ENCODE results near the gene EFHB.

Gene EFHB

GRCh38 chr3:19932422-19932821, 1.6 kb downstream of the EFHB start:
- H4K91ac ChIP-seq (ENCODE audit: low read depth, low read length, poor library complexity) = no peak overlapping the region
- no peak overlapping the region for H3K9ac ChIP-seq (ENCODE audit: low read depth, low read length, poor library complexity)
- no peak overlapping the region for H2BK120ac ChIP-seq (ENCODE audit: low read depth, low read length)
- no peak overlapping the region for H2BK5ac ChIP-seq (ENCODE audit: low read length)
- H2AFZ ChIP-seq (ENCODE audit: low read length) = no peak overlapping the region
- no peaks in the 10 kb centered on the region for H3K9me3 ChIP-seq (replicated peaks in 1 of 2; ENCODE audit: control insufficient read depth in 2 of 2, insufficient read depth in 1 of 2, low read depth in 1 of 2, low read length in 2 of 2)
- H3K36me3 ChIP-seq (replicated peaks in 1 of 2; ENCODE audit: control insufficient read depth in 2 of 2, insufficient read depth in 2 of 2, low read length in 2 of 2) = no peaks in the 10 kb centered on the region
- H3K4ac ChIP-seq (ENCODE audit: low read length) = no peak overlapping the region
- H4K8ac ChIP-seq (ENCODE audit: low read depth, low read length) = no peak overlapping the region
- no peak overlapping the region for H3K27ac ChIP-seq (replicated peaks; ENCODE audit: low read length)
- H2BK12ac ChIP-seq (ENCODE audit: low read length) = no peak overlapping the region
- no peaks in the 10 kb centered on the region for H3K27me3 ChIP-seq (ENCODE audit: control insufficient read depth in 3 of 3, insufficient read depth in 3 of 3, low read depth in 1 of 3, low read length in 3 of 3)
- H2AK5ac ChIP-seq (ENCODE audit: low read depth, low read length) = no peak overlapping the region
- no peak overlapping the region for H3K23ac ChIP-seq (ENCODE audit: low read depth, low read length, poor library complexity)
- no peak overlapping the region for H2BK15ac ChIP-seq (ENCODE audit: low read length)
- H3K4me2 ChIP-seq (ENCODE audit: insufficient read depth, low read length, poor library complexity, severe bottlenecking) = no peak overlapping the region
- H3K18ac ChIP-seq (ENCODE audit: low read length) = no peak overlapping the region
- H3K4me1 ChIP-seq (ENCODE audit: control insufficient read depth in 2 of 2, insufficient read depth in 1 of 2, low read depth in 1 of 2, low read length in 2 of 2) = peaks cover 0 to 5% of the 10 kb centered on the region in 2 donors
- DNase-seq (ENCODE audit: low spot score) = no peak
- no peaks in the 10 kb centered on the region for H3K79me1 ChIP-seq (ENCODE audit: low read depth, low read length)
- WGBS, 2 donors (ENCODE audit: extremely low coverage in 2 of 2, insufficient read length in 2 of 2, insufficient replicate concordance in 1 of 2) = no CpG with 5 or more reads among the region's 2 CpGs
- no peak overlapping the region for H3K4me3 ChIP-seq (ENCODE audit: low read length in 2 of 2)
- H3K14ac ChIP-seq (ENCODE audit: low read length) = no peak overlapping the region

GRCh38 chr3:19931767-19932188, 2.2 kb downstream of the EFHB start:
- DNase-seq (ENCODE audit: low spot score) = no peak
- H4K91ac ChIP-seq (ENCODE audit: low read depth, low read length, poor library complexity) = no peak overlapping the region
- H3K18ac ChIP-seq (ENCODE audit: low read length) = no peak overlapping the region
- H3K36me3 ChIP-seq (replicated peaks in 1 of 2; ENCODE audit: control insufficient read depth in 2 of 2, insufficient read depth in 2 of 2, low read length in 2 of 2) = no peaks in the 10 kb centered on the region
- no peak overlapping the region for H2BK15ac ChIP-seq (ENCODE audit: low read length)
- H3K27ac ChIP-seq (replicated peaks; ENCODE audit: low read length) = no peak overlapping the region
- no peak overlapping the region for H3K4ac ChIP-seq (ENCODE audit: low read length)
- no peak overlapping the region for H2AK5ac ChIP-seq (ENCODE audit: low read depth, low read length)
- H4K8ac ChIP-seq (ENCODE audit: low read depth, low read length) = no peak overlapping the region
- H3K27me3 ChIP-seq (ENCODE audit: control insufficient read depth in 3 of 3, insufficient read depth in 3 of 3, low read depth in 1 of 3, low read length in 3 of 3) = no peaks in the 10 kb centered on the region
- WGBS, 2 donors (ENCODE audit: extremely low coverage in 2 of 2, insufficient read length in 2 of 2, insufficient replicate concordance in 1 of 2) = no CpG with 5 or more reads among the region's 1 CpG
- no peak overlapping the region for H3K9ac ChIP-seq (ENCODE audit: low read depth, low read length, poor library complexity)
- H3K4me2 ChIP-seq (ENCODE audit: insufficient read depth, low read length, poor library complexity, severe bottlenecking) = no peak overlapping the region
- H2BK120ac ChIP-seq (ENCODE audit: low read depth, low read length) = no peak overlapping the region
- peaks cover 0 to 5% of the 10 kb centered on the region in 2 donors for H3K4me1 ChIP-seq (ENCODE audit: control insufficient read depth in 2 of 2, insufficient read depth in 1 of 2, low read depth in 1 of 2, low read length in 2 of 2)
- H2BK5ac ChIP-seq (ENCODE audit: low read length) = no peak overlapping the region
- no peak overlapping the region for H3K14ac ChIP-seq (ENCODE audit: low read length)
- H3K79me1 ChIP-seq (ENCODE audit: low read depth, low read length) = no peaks in the 10 kb centered on the region
- no peaks in the 10 kb centered on the region for H3K9me3 ChIP-seq (replicated peaks in 1 of 2; ENCODE audit: control insufficient read depth in 2 of 2, insufficient read depth in 1 of 2, low read depth in 1 of 2, low read length in 2 of 2)
- H2AFZ ChIP-seq (ENCODE audit: low read length) = no peak overlapping the region
- H3K23ac ChIP-seq (ENCODE audit: low read depth, low read length, poor library complexity) = no peak overlapping the region
- no peak overlapping the region for H3K4me3 ChIP-seq (ENCODE audit: low read length in 2 of 2)
- H2BK12ac ChIP-seq (ENCODE audit: low read length) = no peak overlapping the region

- H2BK12ac ChIP-seq (ENCODE audit: low read length) = no peak overlapping the region
- no peak for DNase-seq (ENCODE audit: low spot score)
- H3K4me2 ChIP-seq (ENCODE audit: insufficient read depth, low read length, poor library complexity, severe bottlenecking) = no peak overlapping the region
- no peak overlapping the region for H3K14ac ChIP-seq (ENCODE audit: low read length)
- H2BK15ac ChIP-seq (ENCODE audit: low read length) = no peak overlapping the region
- H2BK5ac ChIP-seq (ENCODE audit: low read length) = no peak overlapping the region
- no peak overlapping the region for H3K9ac ChIP-seq (ENCODE audit: low read depth, low read length, poor library complexity)
- no peak overlapping the region for H2BK120ac ChIP-seq (ENCODE audit: low read depth, low read length)
- H3K4me1 ChIP-seq (ENCODE audit: control insufficient read depth in 2 of 2, insufficient read depth in 1 of 2, low read depth in 1 of 2, low read length in 2 of 2) = peaks cover 0 to 5% of the 10 kb centered on the region in 2 donors
- no peak overlapping the region for H3K23ac ChIP-seq (ENCODE audit: low read depth, low read length, poor library complexity)
- H3K36me3 ChIP-seq (replicated peaks in 1 of 2; ENCODE audit: control insufficient read depth in 2 of 2, insufficient read depth in 2 of 2, low read length in 2 of 2) = no peaks in the 10 kb centered on the region
- no peaks in the 10 kb centered on the region for H3K79me1 ChIP-seq (ENCODE audit: low read depth, low read length)
- H2AFZ ChIP-seq (ENCODE audit: low read length) = peak overlapping the region; percentile 64
- no CpG with 5 or more reads among the region's 2 CpGs for WGBS, 2 donors (ENCODE audit: extremely low coverage in 2 of 2, insufficient read length in 2 of 2, insufficient replicate concordance in 1 of 2)
- no peak overlapping the region for H3K18ac ChIP-seq (ENCODE audit: low read length)
- no peak overlapping the region for H4K91ac ChIP-seq (ENCODE audit: low read depth, low read length, poor library complexity)
- H3K27me3 ChIP-seq (ENCODE audit: control insufficient read depth in 3 of 3, insufficient read depth in 3 of 3, low read depth in 1 of 3, low read length in 3 of 3) = no peaks in the 10 kb centered on the region
- no peak overlapping the region for H3K27ac ChIP-seq (replicated peaks; ENCODE audit: low read length)
- no peak overlapping the region for H3K4ac ChIP-seq (ENCODE audit: low read length)
- H2AK5ac ChIP-seq (ENCODE audit: low read depth, low read length) = no peak overlapping the region
- no peak overlapping the region for H4K8ac ChIP-seq (ENCODE audit: low read depth, low read length)
- no peaks in the 10 kb centered on the region for H3K9me3 ChIP-seq (replicated peaks in 1 of 2; ENCODE audit: control insufficient read depth in 2 of 2, insufficient read depth in 1 of 2, low read depth in 1 of 2, low read length in 2 of 2)
- H3K4me3 ChIP-seq (ENCODE audit: low read length in 2 of 2) = no peak overlapping the region
Observed at GRCh38 chr3:19931180-19931692, 2.8 kb downstream of the EFHB start.

DNA sequence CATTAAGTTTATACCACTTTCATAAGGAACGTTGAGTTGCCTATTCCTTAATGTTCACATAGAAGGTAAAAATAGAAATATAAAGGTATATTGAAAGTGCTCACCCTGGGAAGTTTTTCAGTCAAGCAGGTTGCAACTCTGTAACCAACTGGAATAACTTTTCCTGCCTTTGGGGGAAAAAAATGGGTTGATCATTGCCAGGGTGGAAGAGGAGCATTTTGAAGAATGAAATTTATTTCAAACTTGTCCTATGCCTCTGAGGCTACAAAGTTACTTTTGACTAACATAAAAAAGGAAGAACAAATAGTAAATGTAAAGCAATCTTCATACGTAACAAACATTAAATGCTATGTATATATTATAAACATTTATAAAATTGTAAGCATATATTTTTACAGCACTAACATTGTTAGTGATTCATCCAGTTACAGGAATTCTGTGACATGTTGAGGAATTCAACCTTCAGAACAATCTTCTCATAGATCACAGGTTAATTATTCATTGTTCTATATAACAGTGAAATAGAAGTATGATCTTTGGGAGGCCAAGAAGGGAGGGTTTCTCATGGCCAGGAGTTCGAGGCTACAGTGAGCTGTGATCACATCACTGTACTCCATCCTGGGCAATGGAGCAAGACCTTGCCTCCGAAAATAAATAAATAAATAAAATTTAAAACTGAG, 13.5 kb downstream of the EFHB start:
- H3K4me3 ChIP-seq (ENCODE audit: low read length in 2 of 2) = no peak overlapping the region
- H3K4me2 ChIP-seq (ENCODE audit: insufficient read depth, low read length, poor library complexity, severe bottlenecking) = no peak overlapping the region
- H3K27ac ChIP-seq (replicated peaks; ENCODE audit: low read length) = no peak overlapping the region
- no peak for DNase-seq (ENCODE audit: low spot score)
- no peak overlapping the region for H2BK5ac ChIP-seq (ENCODE audit: low read length)
- no peaks in the 10 kb centered on the region for H3K79me1 ChIP-seq (ENCODE audit: low read depth, low read length)
- no peak overlapping the region for H3K14ac ChIP-seq (ENCODE audit: low read length)
- H2AK5ac ChIP-seq (ENCODE audit: low read depth, low read length) = no peak overlapping the region
- H3K9me3 ChIP-seq (replicated peaks in 1 of 2; ENCODE audit: control insufficient read depth in 2 of 2, insufficient read depth in 1 of 2, low read depth in 1 of 2, low read length in 2 of 2) = no peaks in the 10 kb centered on the region
- no peak overlapping the region for H4K8ac ChIP-seq (ENCODE audit: low read depth, low read length)
- no peak overlapping the region for H2BK15ac ChIP-seq (ENCODE audit: low read length)
- no peak overlapping the region for H2BK12ac ChIP-seq (ENCODE audit: low read length)
- no peaks in the 10 kb centered on the region for H3K27me3 ChIP-seq (ENCODE audit: control insufficient read depth in 3 of 3, insufficient read depth in 3 of 3, low read depth in 1 of 3, low read length in 3 of 3)
- WGBS, 2 donors (ENCODE audit: extremely low coverage in 2 of 2, insufficient read length in 2 of 2, insufficient replicate concordance in 1 of 2) = no CpG with 5 or more reads among the region's 4 CpGs
- no peak overlapping the region for H4K91ac ChIP-seq (ENCODE audit: low read depth, low read length, poor library complexity)
- no peak overlapping the region for H3K23ac ChIP-seq (ENCODE audit: low read depth, low read length, poor library complexity)
- no peak overlapping the region for H2BK120ac ChIP-seq (ENCODE audit: low read depth, low read length)
- H3K18ac ChIP-seq (ENCODE audit: low read length) = no peak overlapping the region
- no peak overlapping the region for H3K9ac ChIP-seq (ENCODE audit: low read depth, low read length, poor library complexity)
- no peak overlapping the region for H3K4ac ChIP-seq (ENCODE audit: low read length)
- no peaks in the 10 kb centered on the region for H3K4me1 ChIP-seq (ENCODE audit: control insufficient read depth in 2 of 2, insufficient read depth in 1 of 2, low read depth in 1 of 2, low read length in 2 of 2)
- no peak overlapping the region for H2AFZ ChIP-seq (ENCODE audit: low read length)
- H3K36me3 ChIP-seq (replicated peaks in 1 of 2; ENCODE audit: control insufficient read depth in 2 of 2, insufficient read depth in 2 of 2, low read length in 2 of 2) = no peaks in the 10 kb centered on the region
